ENCODE results near the gene TRMT6. TPM values are rescaled to one million over a fixed set of nuclear protein-coding genes. Genes with fewer than 3 reads are reported as not detected.

The TRMT6 gene
- total and polyA plus RNA-seq, 4 donors, result 5.5 to 17.0 (median 10.8) TPM

DNA sequence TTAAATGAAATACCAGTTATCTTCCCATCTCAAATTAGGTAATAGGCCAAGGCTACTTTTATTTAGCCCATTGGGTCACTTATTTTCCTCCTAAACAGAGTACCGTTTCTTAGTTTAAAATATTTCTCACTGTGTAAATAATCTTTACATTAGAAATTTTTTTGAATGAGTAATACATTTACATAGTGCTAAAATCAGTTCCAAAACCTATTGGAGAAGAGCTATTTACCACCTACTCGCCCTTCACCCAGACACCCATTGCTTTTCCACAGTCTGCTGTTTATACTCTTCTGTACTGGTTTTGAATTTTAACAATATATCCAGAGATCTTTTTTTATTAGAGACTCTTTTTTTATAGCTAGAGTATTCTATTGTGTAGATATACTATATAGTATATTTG lies 37.0 kb upstream of the TRMT6 start:
- no peaks in the 10 kb centered on the region for H3K4me1 ChIP-seq (ENCODE audit: control insufficient read depth in 5 of 5, insufficient read depth in 5 of 5, low read length in 5 of 5)
- ATAC-seq (ENCODE audit: insufficient read depth, low FRiP score) (no peak), DNase-seq (no peak)
- H3K9me3 ChIP-seq (ENCODE audit: control insufficient read depth in 4 of 4, insufficient read depth in 3 of 4, low read length in 3 of 4), result no peaks in the 10 kb centered on the region
- H3K27me3 ChIP-seq (ENCODE audit: control insufficient read depth in 3 of 3, insufficient read depth in 3 of 3, low read length in 2 of 3), result no peaks in the 10 kb centered on the region
- no peak overlapping the region for H3K9ac ChIP-seq (ENCODE audit: insufficient read depth in 1 of 2, low read length in 2 of 2)
- H3K27ac ChIP-seq (ENCODE audit: low read depth in 1 of 2, low read length in 1 of 2), result no peak overlapping the region
- WGBS, 2 donors, result 94 to 97% methylated on average over 2 of the region's 2 CpGs
- no peak overlapping the region for H3K4me3 ChIP-seq
- TF ChIP-seq, protein P1, sequence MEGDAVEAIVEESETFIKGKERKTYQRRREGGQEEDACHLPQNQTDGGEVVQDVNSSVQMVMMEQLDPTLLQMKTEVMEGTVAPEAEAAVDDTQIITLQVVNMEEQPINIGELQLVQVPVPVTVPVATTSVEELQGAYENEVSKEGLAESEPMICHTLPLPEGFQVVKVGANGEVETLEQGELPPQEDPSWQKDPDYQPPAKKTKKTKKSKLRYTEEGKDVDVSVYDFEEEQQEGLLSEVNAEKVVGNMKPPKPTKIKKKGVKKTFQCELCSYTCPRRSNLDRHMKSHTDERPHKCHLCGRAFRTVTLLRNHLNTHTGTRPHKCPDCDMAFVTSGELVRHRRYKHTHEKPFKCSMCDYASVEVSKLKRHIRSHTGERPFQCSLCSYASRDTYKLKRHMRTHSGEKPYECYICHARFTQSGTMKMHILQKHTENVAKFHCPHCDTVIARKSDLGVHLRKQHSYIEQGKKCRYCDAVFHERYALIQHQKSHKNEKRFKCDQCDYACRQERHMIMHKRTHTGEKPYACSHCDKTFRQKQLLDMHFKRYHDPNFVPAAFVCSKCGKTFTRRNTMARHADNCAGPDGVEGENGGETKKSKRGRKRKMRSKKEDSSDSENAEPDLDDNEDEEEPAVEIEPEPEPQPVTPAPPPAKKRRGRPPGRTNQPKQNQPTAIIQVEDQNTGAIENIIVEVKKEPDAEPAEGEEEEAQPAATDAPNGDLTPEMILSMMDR (IDR thresholded peaks at IDR 0.05; ENCODE audit: control extremely low read depth, extremely low read depth), result no peak
- peaks cover 4 to 7% (median 6%) of the 10 kb centered on the region in 4 donors for H3K36me3 ChIP-seq (ENCODE audit: control insufficient read depth in 4 of 4, insufficient read depth in 4 of 4, low read length in 4 of 4)

DNA sequence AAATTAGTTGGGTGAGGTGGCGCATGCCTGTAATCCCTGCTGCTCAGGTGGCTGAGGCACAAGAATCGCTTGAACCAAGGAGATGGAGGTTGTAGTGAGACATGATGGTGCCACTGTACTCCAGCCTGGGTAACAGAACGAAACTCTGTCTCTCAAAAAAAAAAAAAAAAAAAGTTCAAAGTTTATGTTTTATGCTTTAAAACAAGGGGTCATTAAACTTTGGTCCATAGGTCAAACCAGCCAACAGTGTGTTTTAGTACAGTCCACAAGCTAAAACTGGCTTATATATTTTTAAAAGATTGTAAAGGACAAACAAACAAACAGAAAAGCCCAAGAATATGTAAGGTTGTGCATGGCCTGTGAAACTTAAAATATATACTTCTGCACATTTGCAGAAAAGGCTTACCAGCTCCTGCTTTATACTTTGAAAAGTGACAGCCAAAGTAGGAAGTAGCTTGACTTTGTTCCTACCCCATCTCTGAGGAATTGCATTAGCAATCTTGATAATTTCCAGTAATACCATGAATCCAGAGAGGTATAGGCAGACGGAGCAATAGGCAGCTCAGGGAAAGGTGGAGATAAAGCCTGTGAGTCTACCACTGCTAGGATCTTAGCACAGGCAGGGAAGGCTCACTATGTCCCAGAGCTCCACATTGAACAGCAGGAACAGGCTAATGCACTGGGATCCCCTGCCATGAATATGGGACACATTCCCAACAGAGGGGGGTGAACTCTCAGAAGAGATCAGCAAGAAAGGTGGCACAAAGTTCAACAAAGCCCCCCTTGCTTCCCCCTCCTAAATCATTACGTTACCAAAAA lies 30.6 kb upstream of the TRMT6 start:
- H3K36me3 ChIP-seq (ENCODE audit: control insufficient read depth in 4 of 4, insufficient read depth in 4 of 4, low read length in 4 of 4), result peaks cover 6 to 15% (median 9%) of the 10 kb centered on the region in 4 donors
- no peak overlapping the region for H3K27ac ChIP-seq (ENCODE audit: low read depth in 1 of 2, low read length in 1 of 2)
- no peaks in the 10 kb centered on the region for H3K4me1 ChIP-seq (ENCODE audit: control insufficient read depth in 5 of 5, insufficient read depth in 5 of 5, low read length in 5 of 5)
- 78 to 79% methylated on average over 5 of the region's 5 CpGs for WGBS, 2 donors
- no peak overlapping the region for H3K4me3 ChIP-seq
- no peak for DNase-seq
- ATAC-seq (ENCODE audit: insufficient read depth, low FRiP score), result no peak
- H3K9ac ChIP-seq (ENCODE audit: insufficient read depth in 1 of 2, low read length in 2 of 2), result no peak overlapping the region
- TF ChIP-seq, protein P1 (IDR thresholded peaks at IDR 0.05; ENCODE audit: control extremely low read depth, extremely low read depth), result no peak
- no peaks in the 10 kb centered on the region for H3K9me3 ChIP-seq (ENCODE audit: control insufficient read depth in 4 of 4, insufficient read depth in 3 of 4, low read length in 3 of 4)
- no peaks in the 10 kb centered on the region for H3K27me3 ChIP-seq (ENCODE audit: control insufficient read depth in 3 of 3, insufficient read depth in 3 of 3, low read length in 2 of 3)

DNA sequence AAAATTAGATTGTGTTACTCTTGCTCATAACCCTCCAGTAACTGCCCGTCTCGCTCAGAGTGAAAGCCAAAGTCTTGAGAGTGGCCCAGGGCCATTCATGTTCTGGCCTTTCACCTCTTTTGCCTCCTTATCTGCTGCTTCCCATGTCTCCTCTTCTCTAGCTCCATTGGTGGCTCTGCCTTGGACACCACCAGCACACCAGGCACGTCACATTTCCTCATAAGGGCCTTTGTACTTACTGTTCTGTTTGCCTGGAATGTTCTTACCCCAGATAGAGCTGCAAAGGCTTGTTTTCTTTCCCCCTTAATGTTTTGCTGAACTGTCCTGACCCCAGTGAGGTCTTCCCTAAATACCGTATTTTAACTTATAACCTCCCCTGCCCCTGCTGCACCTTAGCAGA lies 29.5 kb upstream of the TRMT6 start:
- Histone ChIP-seq H3K4me3 (no peak overlapping the region), H3K27me3 (ENCODE audit: control insufficient read depth in 3 of 3, insufficient read depth in 3 of 3, low read length in 2 of 3) (no peaks in the 10 kb centered on the region), H3K36me3 (ENCODE audit: control insufficient read depth in 4 of 4, insufficient read depth in 4 of 4, low read length in 4 of 4) (peaks cover 6 to 15% (median 10%) of the 10 kb centered on the region in 4 donors), H3K9ac (ENCODE audit: insufficient read depth in 1 of 2, low read length in 2 of 2) (no peak overlapping the region), H3K27ac (ENCODE audit: low read depth in 1 of 2, low read length in 1 of 2) (no peak overlapping the region), H3K4me1 (ENCODE audit: control insufficient read depth in 5 of 5, insufficient read depth in 5 of 5, low read length in 5 of 5) (no peaks in the 10 kb centered on the region), H3K9me3 (ENCODE audit: control insufficient read depth in 4 of 4, insufficient read depth in 3 of 4, low read length in 3 of 4) (no peaks in the 10 kb centered on the region)
- 97 to 99% methylated on average over 4 of the region's 4 CpGs for WGBS, 2 donors
- ATAC-seq (ENCODE audit: insufficient read depth, low FRiP score) (no peak), DNase-seq (no peak)
- TF ChIP-seq, protein P1 (IDR thresholded peaks at IDR 0.05; ENCODE audit: control extremely low read depth, extremely low read depth), result no peak

Measured in lung (tissue), 12 donors.